Esophagus muscularis mucosa (tissue), 4 donors: ENCODE data around the gene ACOT8. TPM values are rescaled to one million over a fixed set of nuclear protein-coding genes. Genes with fewer than 3 reads are reported as not detected.
A peak's percentile ranks its signal among the peaks of the same experiment; 100 is the strongest.
"Not testable (repeated sequence)": the region's sequence is repeated elsewhere in the genome, so short reads cannot be mapped to it uniquely, and the experiment has no call there.

Experiments
- DNase-seq: peaks from one replicate; pipeline ENCODE4 v3.0.0-alpha.2; 2017; ENCODE audit errors: extremely low spot score
- H3K27ac ChIP-seq, 4 donors: fragments of 200-600 bp; sonication (generic); replicated peaks in 1 of 4; 1 replicate in 3 of 4; 2 replicates in 1 of 4; pipeline ENCODE4 v1.5.1; 2016 to 2019; ENCODE audit warnings: mild to moderate bottlenecking in 1 of 4
- H3K27me3 ChIP-seq, 4 donors: fragments of 200-600 bp; sonication (generic); one replicate each; pipeline versions ENCODE4 v1.5.1 to v1.6.0; 2016 to 2019
- H3K36me3 ChIP-seq, 4 donors: fragments of 200-600 bp; sonication (generic); one replicate each; pipeline ENCODE4 v1.5.1; 2016 to 2019
- H3K4me1 ChIP-seq, 4 donors: fragments of 200-600 bp; sonication (generic); one replicate each; pipeline ENCODE4 v1.5.1; 2016 to 2019
- H3K4me3 ChIP-seq, 4 donors: fragments of 200-600 bp; sonication (generic); 1 replicate in 2 of 4; 2 replicates in 2 of 4; pipeline ENCODE4 v1.5.1; 2016 to 2019; ENCODE audit warnings: mild to moderate bottlenecking in 4 of 4, moderate library complexity in 1 of 4
- H3K9me3 ChIP-seq, 4 donors: fragments of 200-600 bp; sonication (generic); 1 replicate in 3 of 4; 2 replicates in 1 of 4; pipeline ENCODE4 v1.5.1; 2016 to 2019
- EP300 ChIP-seq: sonication (generic); formaldehyde crosslinking; IDR thresholded peaks from one replicate; pipeline ENCODE4 v1.6.1; 2017; ENCODE audit warnings: antibody characterized with exemption
- POLR2A ChIP-seq: fragments of 450-650 bp; IDR thresholded peaks from one replicate; pipeline ENCODE4 v1.6.1; 2017; ENCODE audit warnings: antibody characterized with exemption, moderate library complexity, mild to moderate bottlenecking, low read depth
- POLR2AphosphoS5 ChIP-seq, 2 donors: sonication (generic); formaldehyde crosslinking; IDR thresholded peaks; one replicate each; pipeline ENCODE4 v1.6.1; 2017; ENCODE audit warnings: antibody characterized with exemption in 2 of 2
- WGBS: methylation state at CpG from one replicate; pipeline ENCODE4 v1.1.5; 2018; 5-methylcytosine and 5-hydroxymethylcytosine counted together
- intact Hi-C: fragments of 100-400 bp; cut with DNase I; formaldehyde crosslinking; loops from one replicate; pipeline ENCODE4 v1.15.1; 2023
- total RNA-seq, 4 donors: library from RNA; depleted of rRNA; stranded (reverse); fragments of >200 nt; gene quantifications; one replicate each; pipeline versions ENCODE4 v1.1.0 to v1.2.1, GENCODE V29; 2016
- TF ChIP-seq, protein P1 (sequence below), 3 experiments: fragments of 200-600 bp in 2 of 3; fragments of 450-650 bp in 1 of 3; sonication (generic) in 2 of 3; IDR thresholded peaks; one replicate each; pipeline ENCODE4 v1.5.1; 2017 to 2019; ENCODE audit warnings: antibody characterized with exemption in 3 of 3, mild to moderate bottlenecking in 2 of 3, moderate library complexity in 1 of 3

The ACOT8 gene
- total RNA-seq, 4 donors from 2014 or later: 30.0 to 41.9 (median 33.7) TPM

- H3K4me3 ChIP-seq: no peak overlapping the region
- no peaks in the 10 kb centered on the region for H3K27me3 ChIP-seq
- H3K4me1 ChIP-seq: peaks cover 11 to 29% (median 21%) of the 10 kb centered on the region in 4 donors
- no peak overlapping the region for H3K27ac ChIP-seq
- intact Hi-C loops: no loop called here
- H3K36me3 ChIP-seq: peaks cover 0 to 34% (median 31%) of the 10 kb centered on the region in 4 donors
- TF ChIP-seq EP300 (no peak), POLR2AphosphoS5 (IDR thresholded peaks at IDR 0.05) (peak; percentile 18 to 34)
- WGBS: 91% methylated on average over 12 of the region's 13 CpGs
- no peaks in the 10 kb centered on the region for H3K9me3 ChIP-seq
- no peak for DNase-seq
Observed at GRCh38 chr20:45878076-45878761, 21.0 kb upstream of the ACOT8 start.

- intact Hi-C loops: no loop called here
- H3K27me3 ChIP-seq: no peaks in the 10 kb centered on the region
- no peaks in the 10 kb centered on the region for H3K4me1 ChIP-seq
- DNase-seq: no peak
- WGBS: 81% methylated on average over 4 of the region's 4 CpGs
- H3K36me3 ChIP-seq: peaks cover 0 to 25% (median 23%) of the 10 kb centered on the region in 4 donors
- H3K27ac ChIP-seq: no peak overlapping the region
- H3K4me3 ChIP-seq: no peak overlapping the region
- TF ChIP-seq, protein P1, sequence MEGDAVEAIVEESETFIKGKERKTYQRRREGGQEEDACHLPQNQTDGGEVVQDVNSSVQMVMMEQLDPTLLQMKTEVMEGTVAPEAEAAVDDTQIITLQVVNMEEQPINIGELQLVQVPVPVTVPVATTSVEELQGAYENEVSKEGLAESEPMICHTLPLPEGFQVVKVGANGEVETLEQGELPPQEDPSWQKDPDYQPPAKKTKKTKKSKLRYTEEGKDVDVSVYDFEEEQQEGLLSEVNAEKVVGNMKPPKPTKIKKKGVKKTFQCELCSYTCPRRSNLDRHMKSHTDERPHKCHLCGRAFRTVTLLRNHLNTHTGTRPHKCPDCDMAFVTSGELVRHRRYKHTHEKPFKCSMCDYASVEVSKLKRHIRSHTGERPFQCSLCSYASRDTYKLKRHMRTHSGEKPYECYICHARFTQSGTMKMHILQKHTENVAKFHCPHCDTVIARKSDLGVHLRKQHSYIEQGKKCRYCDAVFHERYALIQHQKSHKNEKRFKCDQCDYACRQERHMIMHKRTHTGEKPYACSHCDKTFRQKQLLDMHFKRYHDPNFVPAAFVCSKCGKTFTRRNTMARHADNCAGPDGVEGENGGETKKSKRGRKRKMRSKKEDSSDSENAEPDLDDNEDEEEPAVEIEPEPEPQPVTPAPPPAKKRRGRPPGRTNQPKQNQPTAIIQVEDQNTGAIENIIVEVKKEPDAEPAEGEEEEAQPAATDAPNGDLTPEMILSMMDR (IDR thresholded peaks at IDR 0.05): no peak
- no peak for TF ChIP-seq POLR2A
- no peak for TF ChIP-seq EP300
- no peak for TF ChIP-seq POLR2AphosphoS5 (IDR thresholded peaks at IDR 0.05)
- H3K9me3 ChIP-seq: no peaks in the 10 kb centered on the region
Observed at GRCh38 chr20:45874576-45874975, 17.4 kb upstream of the ACOT8 start.

DNA sequence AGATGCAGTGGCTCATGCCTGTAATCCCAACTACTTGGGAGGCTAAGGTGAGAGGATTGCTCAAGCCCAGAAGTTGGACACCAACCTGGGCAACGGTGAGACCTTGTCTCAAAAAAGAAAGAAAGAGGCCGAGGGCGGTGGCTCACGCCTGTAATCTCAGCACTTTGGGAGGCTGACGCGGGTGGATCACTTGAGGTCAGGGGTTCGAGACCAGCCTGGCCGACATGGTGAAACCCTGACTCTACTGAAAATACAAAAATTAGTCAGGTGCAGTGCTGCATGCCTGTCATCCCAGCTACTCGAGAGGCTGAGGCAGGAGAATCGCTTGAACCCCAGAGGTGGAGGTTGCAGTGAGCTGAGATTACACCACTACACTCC is 16.9 kb upstream of the ACOT8 start:
- H3K4me1 ChIP-seq, H3K4me3 ChIP-seq, intact Hi-C loops, H3K27ac ChIP-seq, DNase-seq, H3K9me3 ChIP-seq, H3K27me3 ChIP-seq: not testable (repeated sequence)
- 97% methylated on average over 10 of the region's 10 CpGs for WGBS
- H3K36me3 ChIP-seq: peaks cover 0 to 27% (median 24%) of the 10 kb centered on the region in 4 donors

DNA sequence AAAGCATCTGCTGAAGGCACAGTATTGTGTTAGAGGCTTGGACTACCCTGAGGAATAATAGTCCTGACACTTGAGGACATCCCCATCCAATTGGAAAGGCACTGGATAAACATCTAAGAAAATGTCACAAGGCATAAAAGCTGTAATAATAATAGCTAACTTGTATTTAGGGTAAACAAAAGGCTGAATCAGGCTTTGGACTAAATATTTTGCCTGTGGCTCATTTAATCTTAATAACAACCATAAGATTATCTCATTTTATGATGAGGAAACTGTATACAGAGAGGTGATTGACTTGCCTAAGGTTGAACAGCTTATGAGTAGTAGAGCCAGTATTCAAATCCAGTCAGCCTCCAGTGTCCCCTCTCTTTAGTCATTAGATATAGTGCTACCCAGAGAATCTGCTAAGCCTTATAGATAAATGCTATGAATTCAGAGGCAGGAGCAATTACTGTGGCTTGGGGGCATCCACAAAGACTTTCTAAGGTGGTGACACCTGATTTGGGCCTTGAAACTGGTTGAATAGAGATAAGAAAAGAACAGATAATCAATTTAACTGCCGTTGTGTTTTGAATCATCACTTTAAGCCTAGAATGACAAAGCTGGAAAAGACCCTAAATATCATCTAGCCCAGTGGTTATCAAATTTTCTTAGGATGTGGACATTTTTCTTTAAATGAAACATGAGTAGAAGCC is 16.4 kb upstream of the ACOT8 start:
- Histone ChIP-seq H3K4me1 (no peaks in the 10 kb centered on the region), H3K27me3 (no peaks in the 10 kb centered on the region), H3K36me3 (peaks cover 0 to 25% (median 21%) of the 10 kb centered on the region in 4 donors), H3K9me3 (no peaks in the 10 kb centered on the region), H3K27ac (no peak overlapping the region), H3K4me3 (no peak overlapping the region)
- intact Hi-C loops: no loop called here
- 89% methylated on average over 1 of the region's 1 CpG for WGBS
- DNase-seq: no peak
- no peak for TF ChIP-seq POLR2A
- no peak for TF ChIP-seq EP300
- no peak for TF ChIP-seq POLR2AphosphoS5 (IDR thresholded peaks at IDR 0.05)
- TF ChIP-seq, protein P1 (IDR thresholded peaks at IDR 0.05): no peak

- no peak overlapping the region for H3K27ac ChIP-seq
- peaks cover 0 to 16% (median 12%) of the 10 kb centered on the region in 4 donors for H3K36me3 ChIP-seq
- H3K27me3 ChIP-seq: no peaks in the 10 kb centered on the region
- peaks cover 0 to 4% (median 4%) of the 10 kb centered on the region in 4 donors for H3K4me1 ChIP-seq
- H3K9me3 ChIP-seq: no peaks in the 10 kb centered on the region
- DNase-seq: no peak
- TF ChIP-seq EP300: no peak
- 98% methylated on average over 4 of the region's 4 CpGs for WGBS
- intact Hi-C loops: no loop called here
- no peak overlapping the region for H3K4me3 ChIP-seq
Observed at GRCh38 chr20:45872626-45873025, 15.4 kb upstream of the ACOT8 start.

- intact Hi-C loops: no loop called here
- no peak overlapping the region for H3K4me3 ChIP-seq
Observed at GRCh38 chr20:45867819-45868176, 10.6 kb upstream of the ACOT8 start.

More at GRCh38 chr20:45867819-45868176, 10.6 kb upstream of the ACOT8 start:
- H3K27me3 ChIP-seq: no peaks in the 10 kb centered on the region
- no peaks in the 10 kb centered on the region for H3K9me3 ChIP-seq
- H3K4me1 ChIP-seq: peaks cover 0 to 12% (median 10%) of the 10 kb centered on the region in 4 donors
- DNase-seq: no peak
- peak overlapping the region in 1 of 4 donors; percentile 19 for H3K27ac ChIP-seq
- TF ChIP-seq POLR2A: no peak
- TF ChIP-seq, protein P1 (IDR thresholded peaks at IDR 0.05): no peak
- no peak for TF ChIP-seq POLR2AphosphoS5 (IDR thresholded peaks at IDR 0.05)
- no peak for TF ChIP-seq EP300
- H3K36me3 ChIP-seq: peaks cover 0 to 3% (median 0%) of the 10 kb centered on the region in 4 donors
